SK-N-SH (cell line): ENCODE measurements around the gene RAPGEF2. TPM values are rescaled to one million over a fixed set of nuclear protein-coding genes. Genes with fewer than 3 reads are reported as not detected.
"Not testable (repeated sequence)": the region's sequence is repeated elsewhere in the genome, so short reads cannot be mapped to it uniquely, and the experiment has no call there.

Experiments used
- CTCF ChIA-PET: fragments of 300-600, 350-600 bp; formaldehyde crosslinking; extraction: SDS; loops from one replicate; lab custom pipeline; 2021; lab: Yijun Ruan, JAX
- POLR2A ChIA-PET: fragments of 350-600 bp; sonication (Branson Sonifier 250); formaldehyde crosslinking; extraction: SDS; loops from one replicate; lab custom pipeline; 2020; ENCODE audit warnings: antibody characterized with exemption, inconsistent platforms; lab: Yijun Ruan, JAX
- DNase-seq: peaks from one replicate; pipeline ENCODE4 v3.0.0; 2012
- H2AFZ ChIP-seq: fragments of 200-600 bp; sonication (generic); 2 replicates; pipeline ENCODE4 v1.8.1; 2016; ENCODE audit warnings: antibody characterized with exemption, mild to moderate bottlenecking, low read depth
- H3F3A ChIP-seq: fragments of 200-600 bp; sonication (generic); replicated peaks from 2 replicates; pipeline ENCODE3; 2016; ENCODE audit warnings: antibody characterized with exemption, mild to moderate bottlenecking; ENCODE audit not compliant: insufficient read depth
- H3K27ac ChIP-seq, 2 experiments: fragments of 200-500 bp in 1 of 2; fragments of 200-600 bp in 1 of 2; sonication (Bioruptor generic) in 1 of 2; sonication (generic), shearing (Covaris generic) in 1 of 2; 2 replicates each; pipeline versions ENCODE4 v1.5.1 to v1.6.1; 2014 to 2016; ENCODE audit warnings: low read depth in 2 of 2, inconsistent platforms in 1 of 2, low read length in 1 of 2, mild to moderate bottlenecking in 1 of 2, mixed read lengths in 1 of 2
- H3K27me3 ChIP-seq: fragments of 200-600 bp; sonication (generic), shearing (Covaris generic); 2 replicates; pipeline ENCODE4 v1.6.1; 2016; ENCODE audit warnings: mixed run types; ENCODE audit not compliant: insufficient read depth
- H3K36me3 ChIP-seq, 2 experiments: fragments of 200-500 bp in 1 of 2; fragments of 200-600 bp in 1 of 2; sonication (Bioruptor generic) in 1 of 2; sonication (generic) in 1 of 2; replicated peaks in 1 of 2; 2 replicates each; pipeline versions ENCODE3 to v1.5.1; 2014 to 2016; ENCODE audit warnings: low read length in 1 of 2, mild to moderate bottlenecking in 1 of 2; ENCODE audit not compliant: insufficient read depth in 2 of 2, control insufficient read depth in 1 of 2
- H3K4me1 ChIP-seq, 2 experiments: fragments of 200-500 bp in 1 of 2; fragments of 200-600 bp in 1 of 2; sonication (Bioruptor generic) in 1 of 2; sonication (generic), shearing (Covaris generic) in 1 of 2; 2 replicates each; pipeline versions ENCODE4 v1.5.1 to v1.6.1; 2014 to 2016; ENCODE audit warnings: low read depth in 1 of 2, low read length in 1 of 2, mixed run types in 1 of 2; ENCODE audit not compliant: insufficient read depth in 2 of 2, control insufficient read depth in 1 of 2
- H3K4me2 ChIP-seq: fragments of 200-600 bp; sonication (generic), shearing (Covaris generic); 2 replicates; pipeline ENCODE4 v1.6.1; 2017; ENCODE audit warnings: mixed run types
- H3K4me3 ChIP-seq, 2 experiments: fragments of 200-500 bp in 1 of 2; fragments of 200-600 bp in 1 of 2; sonication (Bioruptor generic) in 1 of 2; sonication (generic), shearing (Covaris generic) in 1 of 2; 2 replicates each; pipeline versions ENCODE4 v1.5.1 to v1.8.1; 2014 to 2016; ENCODE audit warnings: low read depth in 2 of 2, inconsistent platforms in 1 of 2, low read length in 1 of 2, mild to moderate bottlenecking in 1 of 2, mixed read lengths in 1 of 2, moderate library complexity in 1 of 2
- H3K79me2 ChIP-seq: fragments of 200-600 bp; sonication (generic); 2 replicates; pipeline ENCODE4 v1.8.1; 2017; ENCODE audit warnings: mild to moderate bottlenecking; ENCODE audit not compliant: insufficient read depth
- H3K9ac ChIP-seq: fragments of 200-600 bp; sonication (generic); 2 replicates; pipeline ENCODE4 v1.6.1; 2017; ENCODE audit warnings: mixed run types
- H3K9me2 ChIP-seq: fragments of 200-600 bp; sonication (generic); 2 replicates; pipeline ENCODE4 v1.6.1; 2017; ENCODE audit warnings: mixed run types
- H3K9me3 ChIP-seq: fragments of 200-600 bp; sonication (generic); 2 replicates; pipeline ENCODE4 v1.6.1; 2017; ENCODE audit warnings: mixed run types, mild to moderate bottlenecking, moderate library complexity
- H4K20me1 ChIP-seq: fragments of 200-600 bp; sonication (generic); 2 replicates; pipeline ENCODE4 v1.6.1; 2017; ENCODE audit warnings: mild to moderate bottlenecking, mixed run types; ENCODE audit not compliant: insufficient read depth
- ELF1 ChIP-seq: IDR thresholded peaks from 2 replicates; pipeline ENCODE4 v1.4.0; 2012
- EP300 ChIP-seq, 2 experiments: IDR thresholded peaks; 2 replicates each; pipeline versions ENCODE4 v1.4.0 to v1.6.1; 2012; ENCODE audit warnings: borderline replicate concordance in 1 of 2, low read depth in 1 of 2, low read length in 1 of 2
- EZH2phosphoT487 ChIP-seq: fragments of 200-600 bp; sonication (generic); IDR thresholded peaks from 2 replicates; pipeline ENCODE4 v1.6.1; 2017; ENCODE audit warnings: low read depth, mixed run types, mild to moderate bottlenecking, antibody characterized with exemption, moderate library complexity, borderline replicate concordance
- FOSL2 ChIP-seq: IDR thresholded peaks from 2 replicates; pipeline ENCODE4 v1.4.0; 2012; ENCODE audit warnings: low read depth, mild to moderate bottlenecking, moderate library complexity, borderline replicate concordance
- JUND ChIP-seq: IDR thresholded peaks from 2 replicates; pipeline ENCODE4 v1.4.0; 2012
- MXI1 ChIP-seq: IDR thresholded peaks from 2 replicates; pipeline ENCODE4 v1.6.1; 2012; ENCODE audit warnings: mild to moderate bottlenecking, low read depth, low read length, improper control_type of control experiment
- RAD21 ChIP-seq: IDR thresholded peaks from 2 replicates; pipeline ENCODE4 v1.6.1; 2012; ENCODE audit warnings: mild to moderate bottlenecking, low read length
- REST ChIP-seq: IDR thresholded peaks from 2 replicates; pipeline ENCODE4 v1.6.1; 2012; ENCODE audit warnings: mild to moderate bottlenecking, low read depth, low read length, moderate library complexity
- SMC3 ChIP-seq: IDR thresholded peaks from 2 replicates; pipeline ENCODE4 v1.6.1; 2012; ENCODE audit warnings: low read depth, low read length, improper control_type of control experiment
- TAF1 ChIP-seq: IDR thresholded peaks from 2 replicates; pipeline ENCODE4 v1.6.1; 2012; ENCODE audit warnings: low read depth, mild to moderate bottlenecking, low read length, moderate library complexity, borderline replicate concordance
- YY1 ChIP-seq: IDR thresholded peaks from 2 replicates; pipeline ENCODE4 v1.4.0; 2012; ENCODE audit warnings: low read depth, mild to moderate bottlenecking
- WGBS: methylation state at CpG from one replicate; pipeline ENCODE4 v1.1.6; 2017; ENCODE audit warnings: low lambda C conversion rate; 5-methylcytosine and 5-hydroxymethylcytosine counted together
- polyA plus RNA-seq, 3 experiments: library from polyadenylated mRNA; depleted of rRNA; stranded (reverse); fragments of >200 nt; gene quantifications; 2 replicates each; pipeline ENCODE4 v1.2.3, GENCODE V29; 2012

The RAPGEF2 gene
- polyA plus RNA-seq, 1 of the 3 experiments (the other 2 are of a cell fraction), result 19.2 TPM

- TF ChIP-seq REST (no peak), MXI1 (no peak), FOSL2 (no peak), SMC3 (no peak), ELF1 (no peak), JUND (no peak), YY1 (no peak), RAD21 (no peak), TAF1 (no peak)
Measured at GRCh38 chr4:159062381-159062780, 40.5 kb upstream of the RAPGEF2 start (continued).

- Histone ChIP-seq H3F3A (peaks cover 15% of the 10 kb centered on the region), H3K9ac (no peak overlapping the region), H3K4me3 (no peak overlapping the region), H3K9me3 (no peaks in the 10 kb centered on the region), H2AFZ (no peak overlapping the region), H3K79me2 (no peaks in the 10 kb centered on the region), H3K27ac (no peak overlapping the region), H3K36me3 (no peaks in the 10 kb centered on the region), H3K9me2 (no peaks in the 10 kb centered on the region), H3K27me3 (no peaks in the 10 kb centered on the region), H4K20me1 (no peaks in the 10 kb centered on the region), H3K4me1 (peaks cover 0 to 4% of the 10 kb centered on the region in 2 experiments; a peak in 2 of 4 replicates), H3K4me2 (no peak overlapping the region)
- WGBS, result 98% methylated on average over 3 of the region's 3 CpGs
- TF ChIP-seq EZH2phosphoT487 (no peak), ELF1 (no peak), SMC3 (no peak), EP300 (IDR thresholded peaks at IDR 0.05; ENCODE audit: borderline replicate concordance in 1 of 2, low read depth in 1 of 2, low read length in 1 of 2) (no peak)
- no peak for DNase-seq
- ChIA-PET CTCF (no interaction called here), POLR2A (no interaction called here)
Measured at GRCh38 chr4:159065513-159066240, 37.2 kb upstream of the RAPGEF2 start.

GRCh38 chr4:159068139-159068538 is 34.7 kb upstream of the RAPGEF2 start:
- CTCF ChIA-PET, H3K9ac ChIP-seq, DNase-seq, H3K36me3 ChIP-seq, H3K4me3 ChIP-seq, H3K9me3 ChIP-seq, H4K20me1 ChIP-seq, H3K9me2 ChIP-seq, H3K27ac ChIP-seq, H3K27me3 ChIP-seq, POLR2A ChIA-PET, H2AFZ ChIP-seq, H3K4me2 ChIP-seq, H3K79me2 ChIP-seq: not testable (repeated sequence)
- H3K4me1 ChIP-seq, result peaks cover 5 to 14% of the 10 kb centered on the region in 2 experiments; a peak in 3 of 4 replicates
- H3F3A ChIP-seq, result peaks cover 35% of the 10 kb centered on the region
- WGBS, result 95% methylated on average over 5 of the region's 5 CpGs
